Loucy (cell line): Measurements from ENCODE around the gene RILPL2.

Experiments used
- H2AFZ ChIP-seq: fragments of 200-600 bp; sonication (generic); 2 replicates; pipeline ENCODE4 v1.6.0; 2016; ENCODE audit warnings: antibody characterized with exemption, mild to moderate bottlenecking, low read length, moderate library complexity
- H3F3A ChIP-seq: fragments of 200-600 bp; 2 replicates; pipeline ENCODE4 v1.6.0; 2016; ENCODE audit warnings: antibody characterized with exemption, low read depth, mild to moderate bottlenecking
- H3K27me3 ChIP-seq: fragments of 200-600 bp; sonication (generic); 2 replicates; pipeline ENCODE4 v1.6.1; 2014; ENCODE audit warnings: low read length, mild to moderate bottlenecking; ENCODE audit not compliant: insufficient read depth, poor library complexity, severe bottlenecking
- H3K36me3 ChIP-seq: fragments of 200-600 bp; sonication (generic); 2 replicates; pipeline ENCODE4 v1.6.1; 2016; ENCODE audit warnings: low read length; ENCODE audit not compliant: insufficient read depth
- H3K4me1 ChIP-seq: fragments of 200-600 bp; sonication (generic); 2 replicates; pipeline ENCODE4 v1.5.1; 2014; ENCODE audit warnings: low read length, mild to moderate bottlenecking; ENCODE audit not compliant: insufficient read depth, poor library complexity, severe bottlenecking
- H3K4me2 ChIP-seq: fragments of 200-600 bp; sonication (generic); 2 replicates; pipeline ENCODE4 v1.6.0; 2014; ENCODE audit warnings: antibody characterized with exemption, low read length, low read depth, mild to moderate bottlenecking; ENCODE audit not compliant: poor library complexity, severe bottlenecking
- H3K4me3 ChIP-seq: fragments of 200-600 bp; sonication (generic); 2 replicates; pipeline ENCODE4 v1.5.1; 2014; ENCODE audit warnings: low read length, mild to moderate bottlenecking, mixed read lengths; ENCODE audit not compliant: poor library complexity, severe bottlenecking
- H3K79me2 ChIP-seq: fragments of 200-600 bp; sonication (generic); 2 replicates; pipeline ENCODE4 v1.6.1; 2014; ENCODE audit warnings: low read length; ENCODE audit not compliant: insufficient read depth
- H3K9ac ChIP-seq: fragments of 200-600 bp; sonication (generic); 2 replicates; pipeline ENCODE4 v1.6.0; 2014; ENCODE audit warnings: mild to moderate bottlenecking, low read depth, low read length, moderate library complexity; ENCODE audit not compliant: poor library complexity, severe bottlenecking
- H3K9me2 ChIP-seq: fragments of 200-600 bp; sonication (generic); replicated peaks from 2 replicates; pipeline ENCODE4 v1.6.1; 2016; ENCODE audit warnings: low read depth, low read length, mixed read lengths
- H3K9me3 ChIP-seq: fragments of 200-600 bp; sonication (generic); 2 replicates; pipeline ENCODE4 v1.6.1; 2014; ENCODE audit warnings: mild to moderate bottlenecking, antibody characterized with exemption, low read length, low read depth; ENCODE audit not compliant: insufficient read depth
- H4K20me1 ChIP-seq: fragments of 200-600 bp; sonication (generic); 2 replicates; pipeline ENCODE4 v1.6.0; 2014; ENCODE audit warnings: antibody characterized with exemption, low read length, mild to moderate bottlenecking; ENCODE audit not compliant: insufficient read depth, poor library complexity, severe bottlenecking
- CTCF ChIP-seq: fragments of 200-600 bp; sonication (generic); conservative IDR thresholded peaks from 2 replicates; pipeline ENCODE4 v1.5.1; 2014; ENCODE audit warnings: mild to moderate bottlenecking, antibody characterized with exemption, low read length
- EZH2phosphoT487 ChIP-seq: fragments of 200-600 bp; IDR thresholded peaks from 2 replicates; pipeline ENCODE4 v1.6.1; 2018; ENCODE audit warnings: antibody characterized with exemption, mild to moderate bottlenecking, moderate library complexity, borderline replicate concordance

Gene RILPL2

GRCh38 chr12:123428591-123428990, 7.9 kb downstream of the RILPL2 start:
- H3K27me3 ChIP-seq: no peaks in the 10 kb centered on the region

GRCh38 chr12:123427036-123427769, 9.3 kb downstream of the RILPL2 start:
- H3K9ac ChIP-seq: no peak overlapping the region
- H2AFZ ChIP-seq: no peak overlapping the region
- peaks cover 10% of the 10 kb centered on the region for H3K36me3 ChIP-seq
- no peaks in the 10 kb centered on the region for H4K20me1 ChIP-seq
- H3K9me3 ChIP-seq: no peaks in the 10 kb centered on the region
- no peak overlapping the region for H3K4me2 ChIP-seq
- H3K79me2 ChIP-seq: 0 out of 2 replicates have a peak, but pooled peaks cover 3% of the 10 kb centered on the region
- no peaks in the 10 kb centered on the region for H3K27me3 ChIP-seq
- H3F3A ChIP-seq: no peaks in the 10 kb centered on the region
- no peaks in the 10 kb centered on the region for H3K4me1 ChIP-seq
- no peak overlapping the region for H3K4me3 ChIP-seq
- TF ChIP-seq EZH2phosphoT487 (no peak), CTCF (no peak)
- no peaks in the 10 kb centered on the region for H3K9me2 ChIP-seq

More at GRCh38 chr12:123428591-123428990, 7.9 kb downstream of the RILPL2 start:
- Histone ChIP-seq H3K4me3 (no peak overlapping the region), H3K9me2 (no peaks in the 10 kb centered on the region), H4K20me1 (no peaks in the 10 kb centered on the region), H3K9me3 (no peaks in the 10 kb centered on the region), H2AFZ (no peak overlapping the region), H3K4me2 (no peak overlapping the region), H3K4me1 (peaks cover 9% of the 10 kb centered on the region), H3K79me2 (peaks cover 12% of the 10 kb centered on the region), H3F3A (no peaks in the 10 kb centered on the region), H3K9ac (no peak overlapping the region), H3K36me3 (peaks cover 4% of the 10 kb centered on the region; the same call in 1 of the 2 replicates)
- TF ChIP-seq EZH2phosphoT487 (no peak), CTCF (no peak)

GRCh38 chr12:123421314-123421713, 15.2 kb downstream of the RILPL2 start:
- H3K9me2 ChIP-seq: no peaks in the 10 kb centered on the region
- H3K9ac ChIP-seq: no peak overlapping the region
- H3K4me3 ChIP-seq: no peak overlapping the region
- H3K27me3 ChIP-seq: no peaks in the 10 kb centered on the region
- H3K36me3 ChIP-seq: peaks cover 13% of the 10 kb centered on the region
- no peak overlapping the region for H3K4me2 ChIP-seq
- no peak overlapping the region for H2AFZ ChIP-seq
- H3K9me3 ChIP-seq: no peaks in the 10 kb centered on the region
- no peaks in the 10 kb centered on the region for H3F3A ChIP-seq
- H4K20me1 ChIP-seq: no peaks in the 10 kb centered on the region
- no peaks in the 10 kb centered on the region for H3K4me1 ChIP-seq
- TF ChIP-seq CTCF (0 out of 2 replicates have a peak, but pooled peaks have one; percentile 10), EZH2phosphoT487 (no peak)
- H3K79me2 ChIP-seq: no peaks in the 10 kb centered on the region
